Stimulated activated effector memory CD8-positive, alpha-beta T cell treated with anti-CD3 and anti-CD28 coated beads, Interleukin-12 subunit alpha, Interleukin-12 subunit beta, amount 100 ng/mL, for 72 hours (primary cell): Measurements from ENCODE around the gene TNXB.
A peak's percentile ranks its signal among the peaks of the same experiment; 100 is the strongest.

Source experiments
- ATAC-seq: fragments of 150-1000 bp; cut with Tn5 transposase; 2 replicates; pipeline ENCODE4 v1.10.0; 2021
- DNase-seq, 2 donors: peaks; one replicate each; pipeline ENCODE4 v3.0.0; 2021 to 2022; ENCODE audit warnings: low spot score in 2 of 2
- H3K27ac Mint-ChIP-seq: one replicate; pipeline ENCODE4 v1.8.0; 2022; ENCODE audit warnings: mild to moderate bottlenecking, mixed read lengths
- H3K36me3 Mint-ChIP-seq: one replicate; pipeline ENCODE4 v1.8.0; 2022; ENCODE audit warnings: mild to moderate bottlenecking, mixed read lengths
- H3K4me1 Mint-ChIP-seq: one replicate; pipeline ENCODE4 v1.8.0; 2022; ENCODE audit warnings: mixed read lengths
- H3K4me3 Mint-ChIP-seq: one replicate; pipeline ENCODE4 v1.8.0; 2022; ENCODE audit warnings: mild to moderate bottlenecking, mixed read lengths
- H3K9me3 Mint-ChIP-seq: one replicate; pipeline ENCODE4 v1.8.0; 2022; ENCODE audit warnings: mixed read lengths

The TNXB gene

DNA sequence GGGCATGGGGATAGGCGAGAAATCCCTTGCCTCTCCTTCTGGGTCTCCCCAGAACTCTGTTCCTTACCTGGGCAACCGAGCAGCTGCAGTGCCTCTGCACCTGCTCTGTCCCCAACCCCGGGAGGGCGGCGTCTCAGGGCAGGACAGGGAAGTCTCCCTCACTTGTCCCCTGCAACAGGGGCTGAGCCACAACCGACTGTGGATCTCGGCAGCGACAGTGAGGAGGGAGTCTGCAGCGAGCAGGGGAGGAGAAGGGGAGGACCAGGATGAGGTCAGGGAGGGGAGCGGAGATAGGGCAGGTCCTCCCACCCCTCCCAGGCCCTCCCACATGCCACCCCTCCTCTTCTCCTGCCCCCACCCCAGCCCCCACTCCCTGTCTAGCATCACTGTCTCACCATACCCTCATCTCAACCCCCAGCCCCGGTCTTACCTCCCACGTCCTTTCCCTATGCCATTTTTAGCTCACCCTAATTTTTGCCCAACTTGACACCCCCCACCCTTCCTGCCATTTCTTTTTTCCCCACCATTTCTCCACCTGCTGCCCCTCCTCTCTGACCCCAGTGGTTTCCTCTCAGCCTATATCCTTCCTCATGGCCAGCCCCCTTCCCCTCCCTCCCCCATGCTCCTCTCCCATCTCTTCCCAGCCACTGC lies at the start of gene TNXB:
Gene TNXB (minus strand): TSS at position 225 of the 651 bp plus-strand sequence. CDS start 11,140 bp downstream, outside the sequence.
- no peaks in the 10 kb centered on the region for H3K9me3 Mint-ChIP-seq
- peak within 1 kb of the TSS; percentile 65 for H3K27ac Mint-ChIP-seq
- H3K4me1 Mint-ChIP-seq: peaks cover 32% of the 10 kb centered on the region
- ATAC-seq (peak; percentile 33), DNase-seq (no peak)
- H3K4me3 Mint-ChIP-seq: no peak within 1 kb of the TSS
- peaks cover 21% of the 10 kb centered on the region for H3K36me3 Mint-ChIP-seq

- Mint-ChIP-seq H3K4me1 (peaks cover 28% of the 10 kb centered on the region), H3K27ac (no peak overlapping the region), H3K36me3 (peaks cover 49% of the 10 kb centered on the region), H3K9me3 (no peaks in the 10 kb centered on the region), H3K4me3 (no peak overlapping the region)
- no peak for DNase-seq
- no peak for ATAC-seq
Measured at GRCh38 chr6:32158052-32158451, 48.9 kb upstream of the TNXB start.

GRCh38 chr6:32156891-32157290 lies 47.8 kb upstream of the TNXB start:
- H3K9me3 Mint-ChIP-seq: no peaks in the 10 kb centered on the region

DNA sequence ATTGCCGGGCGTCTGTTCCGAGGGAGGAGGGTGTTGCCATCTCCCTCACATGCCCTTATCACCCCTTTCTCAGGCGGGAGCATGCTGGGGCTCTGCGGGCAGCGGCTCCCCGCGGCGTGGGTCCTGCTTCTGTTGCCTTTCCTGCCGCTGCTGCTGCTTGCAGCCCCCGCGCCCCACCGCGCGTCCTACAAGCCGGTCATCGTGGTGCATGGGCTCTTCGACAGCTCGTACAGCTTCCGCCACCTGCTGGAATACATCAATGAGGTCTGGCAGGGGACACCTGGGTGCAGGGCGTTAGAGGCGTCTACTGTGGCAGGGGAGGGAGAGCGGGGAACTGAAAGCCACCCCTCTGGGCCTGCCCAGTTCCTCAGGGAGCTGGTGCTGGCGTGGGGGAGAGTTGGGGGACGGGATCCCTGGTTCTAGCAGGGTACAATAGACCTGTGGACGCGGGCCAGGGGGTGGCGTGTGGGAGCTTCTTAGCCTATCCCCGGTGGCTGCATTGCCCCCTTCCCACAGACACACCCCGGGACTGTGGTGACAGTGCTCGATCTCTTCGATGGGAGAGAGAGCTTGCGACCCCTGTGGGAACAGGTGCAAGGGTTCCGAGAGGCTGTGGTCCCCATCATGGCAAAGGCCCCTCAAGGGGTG lies 45.5 kb upstream of the TNXB start:
- H3K27ac Mint-ChIP-seq: peak overlapping the region; percentile 92
- H3K36me3 Mint-ChIP-seq: peaks cover 38% of the 10 kb centered on the region
- no peaks in the 10 kb centered on the region for H3K9me3 Mint-ChIP-seq
- peak overlapping the region; percentile 99 for H3K4me3 Mint-ChIP-seq
- ATAC-seq (peak; percentile 86), DNase-seq (peak in 1 of 2 donors; percentile 40)
- peaks cover 54% of the 10 kb centered on the region for H3K4me1 Mint-ChIP-seq

More at GRCh38 chr6:32156891-32157290, 47.8 kb upstream of the TNXB start:
- peaks cover 39% of the 10 kb centered on the region for H3K36me3 Mint-ChIP-seq
- H3K27ac Mint-ChIP-seq: no peak overlapping the region
- ATAC-seq (no peak), DNase-seq (no peak)
- no peak overlapping the region for H3K4me3 Mint-ChIP-seq
- peaks cover 37% of the 10 kb centered on the region for H3K4me1 Mint-ChIP-seq

- peak; percentile 78 for ATAC-seq
- Mint-ChIP-seq H3K36me3 (peaks cover 30% of the 10 kb centered on the region), H3K4me3 (peak within 1 kb of the TSS; percentile 99), H3K27ac (peak within 1 kb of the TSS; percentile 92), H3K9me3 (no peaks in the 10 kb centered on the region), H3K4me1 (peaks cover 58% of the 10 kb centered on the region)
- peak; percentile 55 to 90 for DNase-seq
Measured at GRCh38 chr6:32153564-32154513, 44.7 kb upstream of the TNXB start, which contains the start of gene PPT2. Gene PPT2 (plus strand): TSS chr6:32154141. CDS start chr6:32154595, 454 bp downstream.

DNA sequence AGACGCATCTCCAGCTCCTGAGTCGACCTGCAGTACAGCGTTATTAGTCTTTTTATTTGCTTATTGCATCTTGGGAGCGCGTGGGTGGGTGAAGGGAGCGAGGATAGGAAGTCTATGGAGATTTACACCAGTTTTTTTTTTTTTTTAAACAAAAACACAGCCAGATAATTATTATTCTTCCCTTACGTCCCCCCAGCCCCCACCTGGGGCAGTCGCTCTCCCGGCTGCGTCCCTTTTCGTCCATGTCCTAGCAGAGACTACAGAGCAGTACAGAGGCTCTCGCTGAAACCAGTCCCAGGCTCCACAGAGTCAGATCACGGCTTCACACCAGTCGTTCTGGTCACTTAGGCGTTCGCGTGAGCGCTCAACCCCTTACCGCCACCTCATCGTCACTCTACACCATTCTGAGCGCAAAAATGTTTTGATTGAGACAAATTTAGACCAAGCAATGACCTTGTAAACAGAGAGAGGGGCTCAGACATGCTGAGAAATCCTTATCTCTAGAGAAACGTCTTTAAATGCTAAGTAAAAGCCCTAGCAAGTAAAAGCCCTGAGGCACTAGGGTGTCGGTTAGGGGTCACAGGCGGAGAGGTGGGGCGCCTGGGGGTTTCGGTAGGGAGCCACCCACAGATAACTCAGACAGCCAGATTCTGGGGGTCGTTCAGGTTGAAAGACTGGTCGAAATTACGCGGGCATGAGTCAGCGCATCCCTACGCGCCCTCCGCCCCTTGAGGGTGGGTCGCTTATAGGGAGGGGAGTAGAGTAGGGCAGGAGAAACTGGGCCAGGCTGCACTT lies 43.8 kb upstream of the TNXB start:
- DNase-seq (no peak), ATAC-seq (no peak)
- Mint-ChIP-seq H3K9me3 (no peaks in the 10 kb centered on the region), H3K27ac (peak overlapping the region; percentile 92), H3K36me3 (peaks cover 29% of the 10 kb centered on the region), H3K4me3 (peak overlapping the region; percentile 99), H3K4me1 (peaks cover 67% of the 10 kb centered on the region)

GRCh38 chr6:32151863-32152768 lies 43.0 kb upstream of the TNXB start, which contains the start of gene PRRT1:
Gene PRRT1 (minus strand): TSS chr6:32151939. CDS start chr6:32151827, 112 bp downstream.
- Mint-ChIP-seq H3K27ac (no peak within 1 kb of the TSS), H3K36me3 (peaks cover 24% of the 10 kb centered on the region), H3K4me3 (peak within 1 kb of the TSS; percentile 99), H3K9me3 (no peaks in the 10 kb centered on the region), H3K4me1 (peaks cover 74% of the 10 kb centered on the region)
- no peak for ATAC-seq
- no peak for DNase-seq

GRCh38 chr6:32151181-32151862 lies 42.2 kb upstream of the TNXB start:
- H3K9me3 Mint-ChIP-seq: no peaks in the 10 kb centered on the region
- peaks cover 16% of the 10 kb centered on the region for H3K36me3 Mint-ChIP-seq
- H3K4me3 Mint-ChIP-seq: peak overlapping the region; percentile 16
- peaks cover 80% of the 10 kb centered on the region for H3K4me1 Mint-ChIP-seq
- no peak overlapping the region for H3K27ac Mint-ChIP-seq
- ATAC-seq (no peak), DNase-seq (no peak)

- H3K9me3 Mint-ChIP-seq: no peaks in the 10 kb centered on the region
- H3K4me1 Mint-ChIP-seq: peaks cover 74% of the 10 kb centered on the region
- no peak overlapping the region for H3K27ac Mint-ChIP-seq
- peaks cover 11% of the 10 kb centered on the region for H3K36me3 Mint-ChIP-seq
- no peak for DNase-seq
- no peak overlapping the region for H3K4me3 Mint-ChIP-seq
- ATAC-seq: no peak
Measured at GRCh38 chr6:32149932-32150870, 41.1 kb upstream of the TNXB start.

DNA sequence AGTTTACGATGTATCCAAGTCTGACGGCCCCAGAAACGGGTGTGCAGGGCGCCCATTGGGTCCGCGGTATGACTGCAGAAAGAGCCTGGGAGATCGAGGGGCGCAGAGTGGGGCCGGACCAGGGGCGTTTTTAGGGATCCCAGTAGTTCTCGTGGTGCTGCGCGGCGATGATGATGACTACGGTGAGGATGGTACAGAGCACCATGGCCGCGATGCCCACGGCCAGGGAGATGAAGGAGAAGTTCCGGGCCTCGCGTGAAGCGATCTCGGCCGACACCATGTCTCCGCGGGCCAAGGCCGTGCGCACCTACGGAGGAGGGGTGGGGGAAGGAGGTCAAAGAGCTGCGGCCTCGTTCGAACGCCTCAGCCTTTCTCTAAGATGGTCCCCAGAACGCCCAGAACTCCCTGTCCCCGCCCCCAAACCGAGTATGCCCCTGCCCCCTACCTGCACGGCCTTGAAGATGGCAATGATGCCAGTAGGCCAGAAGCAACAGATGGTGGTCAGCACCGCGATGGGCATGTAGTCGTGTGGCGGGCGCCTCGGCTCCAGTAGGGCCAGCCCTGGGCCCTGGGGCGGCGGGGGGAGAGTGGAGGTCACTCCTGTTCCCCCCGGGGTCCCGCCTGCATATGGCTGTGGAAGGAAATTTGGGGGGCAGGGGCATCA lies 40.1 kb upstream of the TNXB start:
- Mint-ChIP-seq H3K27ac (peak overlapping the region; percentile 72), H3K4me3 (peak overlapping the region; percentile 75), H3K36me3 (peaks cover 11% of the 10 kb centered on the region), H3K4me1 (peaks cover 64% of the 10 kb centered on the region), H3K9me3 (no peaks in the 10 kb centered on the region)
- DNase-seq: no peak
- peak; percentile 29 for ATAC-seq

- DNase-seq (peak; percentile 54 to 81), ATAC-seq (peak; percentile 76)
- Mint-ChIP-seq H3K27ac (peak overlapping the region; percentile 72), H3K36me3 (peaks cover 11% of the 10 kb centered on the region), H3K4me1 (peaks cover 57% of the 10 kb centered on the region), H3K4me3 (peak overlapping the region; percentile 75), H3K9me3 (no peaks in the 10 kb centered on the region)
Measured at GRCh38 chr6:32148289-32149091, 39.4 kb upstream of the TNXB start.
